GM18873 (cell line): Measurements from ENCODE around the gene CHP1.
"Not testable (repeated sequence)": the region's sequence is repeated elsewhere in the genome, so short reads cannot be mapped to it uniquely, and the experiment has no call there.

Source experiments
- ATAC-seq: cut with Tn5 transposase; IDR thresholded peaks from one replicate; pipeline ENCODE4 v1.9.1; 2021; ENCODE audit warnings: mild to moderate bottlenecking, moderate library complexity, moderate number of reproducible peaks; ENCODE audit not compliant: unreplicated experiment, low FRiP score

CHP1 gene

DNA sequence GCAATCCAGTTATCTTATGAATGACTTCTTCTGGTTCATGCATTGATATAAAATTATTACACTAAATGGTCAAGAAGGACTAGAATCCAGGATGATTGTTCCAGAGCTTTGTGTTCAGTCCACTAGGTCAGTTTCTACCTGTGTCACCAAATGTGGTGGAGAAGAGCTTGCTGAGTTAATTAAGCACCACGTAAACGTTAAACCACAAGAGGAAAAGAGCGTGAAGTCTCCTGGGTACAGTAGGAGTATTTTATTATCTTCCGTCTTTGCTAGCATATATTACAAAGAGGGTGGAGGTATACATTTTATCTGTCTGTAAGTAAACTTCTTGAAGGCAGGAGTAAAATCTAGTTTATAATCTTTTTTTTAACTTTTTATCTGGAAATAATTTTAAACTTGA, 23.5 kb downstream of the CHP1 start:
- no peak for ATAC-seq

DNA sequence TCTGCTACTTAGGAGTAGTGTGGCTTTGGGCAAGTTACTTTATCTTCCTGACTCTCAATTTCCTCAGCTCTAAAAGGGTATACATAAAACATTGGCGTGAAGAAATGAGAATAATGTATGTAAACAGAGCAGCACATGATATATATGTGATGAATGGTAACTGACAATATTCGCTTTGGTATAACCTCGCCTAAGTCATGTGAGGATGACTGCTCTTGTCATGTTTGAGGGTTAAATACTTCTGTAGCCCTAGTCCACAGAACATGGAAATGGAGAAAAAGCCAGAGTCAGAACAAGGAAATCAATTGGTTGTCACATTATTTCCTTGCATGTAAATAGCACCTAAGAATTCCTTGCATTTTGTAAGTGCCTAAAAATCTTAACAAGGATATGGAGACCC, 25.0 kb downstream of the CHP1 start:
- no peak for ATAC-seq

DNA sequence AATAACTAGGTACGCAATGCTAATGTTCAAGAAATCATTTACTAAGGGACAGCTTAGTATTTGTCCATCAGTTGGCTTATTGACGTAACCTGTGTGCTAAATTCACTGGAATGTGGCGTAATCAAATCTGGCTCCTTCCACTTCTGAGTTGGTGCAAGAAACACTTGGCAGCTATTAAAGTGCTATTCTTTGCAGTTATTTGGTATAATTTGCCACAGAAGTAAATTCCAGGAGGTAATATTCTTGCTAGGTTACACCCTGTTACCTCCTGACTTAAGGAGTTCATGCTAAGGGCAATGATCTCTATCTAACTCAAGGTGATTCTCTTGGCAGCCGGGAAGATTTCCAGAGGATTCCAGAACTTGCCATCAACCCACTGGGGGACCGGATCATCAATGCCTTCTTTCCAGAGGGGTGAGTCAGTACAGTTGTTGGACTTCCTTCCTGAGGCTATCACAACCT, 25.5 kb downstream of the CHP1 start:
- no peak for ATAC-seq

DNA sequence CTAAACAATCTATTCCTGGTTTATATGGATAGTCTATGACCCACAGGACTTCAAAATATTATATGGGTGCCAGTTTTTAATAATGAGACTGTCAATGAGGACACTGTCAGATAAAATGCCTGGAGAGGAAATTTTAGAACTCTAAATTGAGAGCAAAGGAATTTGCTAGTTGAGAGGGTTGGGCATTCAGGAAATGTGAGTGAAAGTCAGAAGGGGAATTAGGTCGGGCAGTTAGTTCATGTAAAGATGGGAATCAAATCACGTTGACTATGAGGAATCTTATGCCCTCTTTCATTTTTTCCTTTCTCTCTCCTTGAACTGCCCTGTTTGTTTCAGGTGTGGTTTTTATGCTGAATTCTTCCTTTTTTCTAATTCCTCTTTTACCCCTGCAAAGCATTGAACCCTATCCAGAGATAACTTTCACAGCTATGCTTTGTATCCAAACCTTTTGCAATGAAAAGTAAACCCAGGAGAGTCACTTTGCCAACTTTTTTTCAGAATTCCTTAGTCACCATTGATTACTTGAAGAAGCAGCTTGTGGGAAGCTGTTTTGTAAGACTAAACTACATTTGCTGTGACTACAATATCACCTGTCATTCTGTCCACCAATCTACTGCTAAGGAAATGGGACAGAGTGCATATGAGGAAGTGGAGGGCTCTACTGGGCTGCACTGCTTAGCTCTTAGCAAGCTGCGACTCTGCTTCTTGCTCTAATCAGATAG, 27.8 kb downstream of the CHP1 start:
- no peak for ATAC-seq

DNA sequence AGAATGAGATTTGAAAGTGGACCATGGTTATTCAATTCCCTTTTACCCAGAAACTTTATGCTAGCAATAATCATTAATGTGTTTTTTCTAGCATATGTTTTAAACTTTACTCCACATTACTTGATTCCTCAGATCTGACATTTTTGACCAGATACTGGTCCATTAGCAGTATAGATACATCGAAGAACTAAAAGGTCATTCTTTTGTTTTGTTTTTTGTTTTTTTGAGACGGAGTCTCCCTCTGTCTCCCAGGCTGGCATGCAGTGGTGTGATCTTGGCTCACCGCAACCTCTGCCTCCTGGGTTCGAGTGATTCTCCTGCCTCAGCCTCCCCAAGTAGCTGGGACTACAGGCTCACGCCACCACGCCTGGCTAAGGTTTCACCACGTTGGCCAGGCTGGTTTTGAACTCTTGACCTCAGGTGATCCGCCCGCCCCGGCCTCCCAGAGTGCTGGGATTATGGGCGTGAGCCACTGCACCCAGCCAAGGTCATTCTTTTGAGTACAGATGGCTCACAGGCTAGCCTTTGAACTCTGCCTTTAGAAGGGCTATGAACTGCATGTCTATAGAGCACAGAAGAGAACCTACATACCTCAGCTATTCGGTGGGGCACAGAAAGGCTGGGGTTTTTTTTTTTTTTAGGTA, 28.6 kb downstream of the CHP1 start:
- ATAC-seq = no peak

DNA sequence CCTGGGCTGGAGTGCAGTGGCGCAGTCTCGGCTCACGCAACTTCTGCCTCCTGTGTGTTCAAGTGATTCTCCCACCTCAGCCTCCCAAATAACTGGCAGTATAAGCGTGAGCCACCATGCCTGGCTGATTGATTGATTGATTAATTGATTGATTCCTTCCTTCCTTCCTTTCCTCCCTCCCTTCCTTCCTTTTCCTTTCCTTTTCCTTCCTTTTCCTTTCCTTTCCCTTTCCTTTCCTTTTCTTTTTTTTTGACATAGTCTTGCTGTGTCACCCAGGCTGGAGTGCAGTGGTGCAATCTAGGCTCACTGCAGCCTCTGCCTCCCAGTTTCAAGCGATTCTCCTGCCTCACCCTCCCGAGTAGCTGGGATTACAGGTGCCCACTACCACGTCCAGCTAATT, 29.9 kb downstream of the CHP1 start:
- not testable (repeated sequence) for ATAC-seq

DNA sequence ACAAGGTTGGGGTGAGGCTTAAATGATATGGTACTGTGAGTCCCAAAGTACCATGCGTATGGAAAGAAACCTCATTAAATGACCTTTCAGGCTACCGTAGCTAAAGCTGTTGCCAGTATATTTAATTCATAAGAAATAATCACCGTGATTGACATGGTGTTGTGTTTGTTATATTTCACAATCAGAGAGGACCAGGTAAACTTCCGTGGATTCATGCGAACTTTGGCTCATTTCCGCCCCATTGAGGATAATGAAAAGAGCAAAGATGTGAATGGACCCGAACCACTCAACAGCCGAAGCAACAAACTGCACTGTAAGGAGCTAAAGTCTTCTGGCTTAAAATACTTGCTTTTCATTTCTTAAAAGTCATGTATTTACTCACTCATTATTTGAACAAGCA, 31.5 kb downstream of the CHP1 start:
- no peak for ATAC-seq

DNA sequence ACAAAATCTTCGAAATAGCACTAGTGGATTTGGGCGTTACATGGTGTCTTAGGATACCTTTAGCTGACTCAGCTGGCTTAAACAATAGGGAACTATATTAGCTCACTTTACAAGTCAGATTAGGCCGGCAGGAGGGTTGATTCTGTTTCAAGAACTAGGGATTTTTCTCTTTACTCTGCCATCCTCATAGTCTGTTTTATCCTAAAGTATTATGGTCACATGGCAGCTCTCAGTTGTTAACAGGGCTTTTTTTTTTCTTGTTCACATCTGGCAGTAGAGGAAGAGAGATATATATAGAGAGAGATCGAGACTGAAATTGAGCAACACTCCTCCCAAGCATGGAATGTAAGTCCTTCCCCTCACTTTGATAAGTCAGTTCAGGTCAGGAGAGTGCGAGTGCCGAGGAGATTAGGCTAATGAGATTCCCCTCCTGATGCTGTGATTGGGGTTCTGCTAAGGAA, 32.9 kb downstream of the CHP1 start:
- ATAC-seq = no peak

DNA sequence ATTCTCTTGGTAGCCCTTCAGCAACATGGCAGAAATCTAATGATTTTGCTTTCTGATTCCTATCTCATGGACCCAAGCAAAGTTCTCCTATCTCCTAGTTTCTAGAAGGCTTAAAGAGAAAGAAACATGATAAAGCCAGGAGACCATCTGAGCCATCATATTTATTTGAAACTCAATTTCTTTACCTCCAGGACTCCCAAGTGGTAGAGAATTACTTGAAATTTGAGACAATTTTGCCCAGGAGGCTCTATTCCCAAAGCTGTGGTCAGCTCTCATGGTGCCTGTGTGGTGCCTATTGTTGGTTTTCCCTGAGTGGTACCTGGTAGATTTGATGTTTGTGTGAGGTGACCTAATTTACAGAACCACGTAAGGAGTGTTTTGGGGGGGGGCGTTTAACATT, 38.8 kb downstream of the CHP1 start:
- ATAC-seq = no peak

DNA sequence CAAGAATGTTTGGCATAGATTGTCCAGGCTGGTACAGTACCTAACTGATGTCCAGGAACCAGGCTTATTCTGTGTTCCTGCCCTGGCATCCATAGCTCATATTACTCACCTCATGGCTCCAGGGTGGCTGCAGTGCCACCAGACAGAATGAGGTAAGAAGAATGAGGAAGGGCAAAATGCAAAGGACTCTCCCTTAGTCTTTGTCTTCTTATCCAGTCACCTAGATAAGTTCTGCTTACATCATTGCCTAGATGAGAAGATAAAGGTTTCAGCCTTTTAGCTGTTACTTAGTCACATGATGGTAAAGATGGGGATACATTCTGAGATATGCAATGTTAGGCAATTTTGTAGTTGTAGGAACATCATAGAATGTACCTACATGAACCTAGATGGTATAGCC, 45.8 kb downstream of the CHP1 start:
- ATAC-seq = no peak

DNA sequence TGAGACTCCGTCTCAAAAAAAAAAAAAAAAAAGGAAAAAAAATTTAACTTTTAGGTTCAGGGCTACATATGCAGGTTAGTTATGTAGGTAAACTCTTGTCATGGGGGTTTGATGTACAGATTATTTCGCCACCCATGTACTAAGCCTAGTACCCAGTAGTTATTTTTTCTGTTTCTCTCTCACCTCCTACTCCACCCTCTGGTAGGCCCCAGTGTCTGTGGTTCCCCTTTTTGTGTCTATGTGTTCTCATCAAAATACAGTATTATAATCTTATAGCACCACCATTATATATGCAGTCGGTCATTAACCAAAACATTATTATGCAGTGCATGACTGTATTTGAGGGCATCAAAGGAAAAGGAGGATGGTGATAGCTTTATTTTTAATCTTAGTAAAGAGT, 47.3 kb downstream of the CHP1 start:
- no peak for ATAC-seq

DNA sequence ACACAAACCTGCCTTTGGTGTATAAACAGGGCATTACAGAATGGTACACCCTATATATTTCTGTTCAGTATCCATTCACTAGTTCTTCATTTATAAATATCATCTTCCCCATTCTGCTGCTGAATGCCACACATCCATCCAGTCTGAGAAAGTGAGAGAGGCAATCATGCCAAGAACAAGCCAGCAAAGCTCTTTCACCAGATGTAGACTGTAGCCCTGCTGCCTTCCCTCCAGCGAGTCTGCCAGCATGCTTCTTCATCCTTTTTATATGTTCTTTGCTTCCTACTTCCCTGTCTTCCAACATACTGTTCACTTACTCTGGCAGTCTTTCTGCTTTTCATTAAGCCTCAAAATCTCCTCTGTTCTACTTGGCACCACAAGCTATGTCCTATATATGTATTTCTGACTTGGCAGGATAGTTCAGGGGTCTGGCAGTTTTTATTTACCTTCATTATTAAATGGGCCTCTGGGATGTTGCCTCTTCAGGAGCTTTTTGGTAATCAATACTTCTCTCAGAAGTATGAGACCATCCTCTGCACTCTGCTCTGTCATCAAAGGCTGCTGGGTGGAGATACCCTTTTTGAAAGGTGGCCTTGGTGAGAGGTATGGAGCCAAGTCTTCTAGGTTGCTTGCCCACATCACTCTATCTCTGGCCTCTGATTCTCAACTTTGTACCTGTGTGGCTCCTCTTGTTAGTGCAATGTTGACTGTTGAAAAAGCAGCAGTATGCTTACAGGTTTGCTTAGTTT, 48.6 kb downstream of the CHP1 start:
- no peak for ATAC-seq

DNA sequence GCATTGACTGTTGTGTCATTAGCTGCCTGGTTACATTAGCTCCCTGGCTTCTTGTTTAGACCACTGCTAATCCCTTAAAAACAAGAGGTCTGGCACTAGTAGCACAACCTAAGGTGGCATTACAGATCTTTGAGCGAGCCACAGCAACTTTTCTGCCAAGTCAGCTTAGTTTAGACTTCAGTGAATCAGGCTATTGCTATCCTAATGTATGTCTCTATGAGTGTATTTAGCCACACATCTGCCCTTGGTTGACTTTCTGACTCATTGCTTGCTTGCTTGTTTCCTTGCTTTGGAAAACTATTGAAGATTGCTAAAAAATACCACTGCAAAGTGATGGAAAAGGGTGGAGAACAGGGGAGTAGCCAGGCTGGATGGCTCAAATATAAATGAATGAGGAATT, 50.2 kb downstream of the CHP1 start:
- no peak for ATAC-seq

DNA sequence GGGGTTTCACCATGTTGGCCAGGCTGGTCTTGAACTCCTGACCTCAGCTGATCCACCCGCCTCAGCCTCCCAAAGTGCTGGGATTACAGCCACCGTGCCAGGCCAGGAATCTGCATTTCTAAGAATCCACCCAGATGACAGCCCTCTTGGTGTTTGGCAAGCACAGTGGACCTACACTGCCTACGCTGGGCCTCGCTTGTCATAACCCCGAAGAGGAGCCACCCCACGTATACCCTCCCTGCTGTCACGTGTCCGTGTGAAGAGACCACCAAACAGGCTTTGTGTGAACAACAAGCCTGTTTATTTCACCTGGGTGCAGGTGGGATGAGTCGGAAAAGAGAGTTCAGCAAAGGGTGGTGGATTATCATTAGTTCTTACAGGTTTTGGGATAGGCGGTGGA, 51.4 kb downstream of the CHP1 start:
- ATAC-seq = not testable (repeated sequence)

DNA sequence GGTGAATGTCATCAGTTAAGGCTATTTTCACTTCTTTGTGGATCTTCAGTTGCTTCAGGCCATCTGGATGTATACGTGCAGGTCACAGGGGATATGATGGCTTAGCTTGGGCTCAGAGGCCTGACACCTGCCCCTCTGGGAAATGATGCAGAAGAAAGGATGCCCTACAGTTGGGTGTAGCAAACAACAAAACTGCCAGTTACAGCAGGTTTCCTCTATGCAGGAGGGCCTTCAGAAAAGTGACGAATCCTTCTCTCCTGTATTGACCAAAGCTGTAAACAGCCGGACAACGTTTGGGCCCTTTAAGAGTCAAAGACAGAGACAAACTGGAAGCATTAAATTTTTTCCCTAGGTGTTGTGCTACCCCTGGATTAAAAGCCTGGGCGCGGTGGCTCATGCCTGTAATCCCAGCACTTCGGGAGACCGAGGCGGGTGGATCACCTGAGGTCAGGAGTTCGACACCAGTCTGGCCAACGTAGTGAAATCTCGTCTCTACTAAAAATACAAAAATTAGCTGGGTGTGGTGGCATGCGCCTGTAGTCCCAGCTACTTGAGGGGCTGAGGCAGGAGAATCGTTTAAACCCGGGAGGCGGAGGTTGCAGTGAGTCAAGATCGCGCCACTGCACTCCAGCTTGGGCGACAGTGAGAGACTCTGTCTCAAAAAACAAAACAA, 52.0 kb downstream of the CHP1 start:
- ATAC-seq = not testable (repeated sequence)

DNA sequence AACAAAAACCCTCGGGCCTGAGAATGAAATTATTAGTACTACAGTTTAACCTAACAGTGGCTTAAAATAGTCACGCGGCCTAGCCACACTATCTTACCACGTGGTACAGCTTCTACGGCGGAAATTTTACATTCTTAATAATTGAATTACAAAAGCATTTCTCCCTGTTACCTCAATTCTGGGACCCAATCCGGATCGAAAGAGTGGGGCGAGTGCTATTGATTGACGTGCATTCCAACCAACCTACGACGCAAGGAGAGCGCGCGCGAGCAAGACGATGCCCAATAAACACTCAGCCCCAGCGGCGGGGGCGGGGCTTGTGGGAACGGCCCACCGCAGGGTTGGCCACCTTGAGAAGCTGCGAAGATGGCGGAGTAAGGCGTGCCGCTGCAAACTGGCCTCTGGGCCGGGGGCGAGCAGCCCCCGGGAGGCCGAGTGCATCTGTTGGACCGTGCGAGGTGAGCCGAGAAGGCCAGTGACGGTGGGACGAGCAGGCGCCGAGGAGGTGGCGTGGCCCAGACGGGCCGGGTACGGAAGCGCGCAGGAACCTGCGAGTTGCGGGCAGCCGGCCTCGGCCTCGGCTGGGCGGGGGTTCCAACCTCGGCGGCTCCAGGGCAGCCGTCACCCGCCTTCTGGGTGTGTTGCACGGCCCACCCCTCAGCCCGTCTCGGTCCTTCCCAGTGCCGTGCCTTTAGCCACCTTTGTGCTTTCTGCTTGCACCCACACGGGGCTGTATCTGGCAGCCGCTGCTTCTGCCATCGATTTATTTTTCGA, 52.8 kb downstream of the CHP1 start:
- peak; percentile 88 for ATAC-seq

DNA sequence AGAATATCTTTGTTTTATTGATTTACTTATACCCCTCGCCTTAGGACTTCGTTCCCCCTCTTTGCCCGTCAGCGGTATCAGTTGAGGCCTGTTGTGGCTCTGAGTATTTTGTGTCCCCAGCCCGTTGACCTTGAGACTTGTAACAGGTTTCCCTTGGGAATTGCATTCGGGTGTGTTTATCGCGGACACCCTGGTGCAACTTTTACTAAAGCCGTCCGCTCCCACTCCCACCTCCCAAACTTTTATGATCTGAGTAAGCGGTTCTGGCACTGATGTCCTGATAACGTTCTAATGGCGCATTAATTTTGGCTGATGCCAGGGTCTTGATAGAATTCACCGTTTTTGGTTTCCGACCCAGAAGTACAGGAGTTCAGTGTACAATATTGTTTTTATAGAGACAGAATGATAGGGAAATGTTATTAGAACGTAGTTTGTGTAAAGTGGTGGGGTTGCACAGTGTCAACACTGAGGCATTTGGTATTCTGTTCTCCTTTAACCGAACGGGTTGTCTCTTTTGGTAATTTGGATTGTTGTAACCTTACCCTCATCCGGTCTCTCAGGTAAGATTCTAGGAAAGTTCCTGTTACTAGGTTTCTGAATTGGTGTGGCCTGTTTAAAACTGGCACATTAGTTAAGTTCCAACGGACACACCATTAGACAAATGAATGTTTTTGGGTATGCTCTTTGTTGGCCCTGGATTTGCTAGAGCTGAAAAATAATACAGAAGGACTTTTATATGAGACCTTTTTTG, 53.5 kb downstream of the CHP1 start:
- no peak for ATAC-seq

DNA sequence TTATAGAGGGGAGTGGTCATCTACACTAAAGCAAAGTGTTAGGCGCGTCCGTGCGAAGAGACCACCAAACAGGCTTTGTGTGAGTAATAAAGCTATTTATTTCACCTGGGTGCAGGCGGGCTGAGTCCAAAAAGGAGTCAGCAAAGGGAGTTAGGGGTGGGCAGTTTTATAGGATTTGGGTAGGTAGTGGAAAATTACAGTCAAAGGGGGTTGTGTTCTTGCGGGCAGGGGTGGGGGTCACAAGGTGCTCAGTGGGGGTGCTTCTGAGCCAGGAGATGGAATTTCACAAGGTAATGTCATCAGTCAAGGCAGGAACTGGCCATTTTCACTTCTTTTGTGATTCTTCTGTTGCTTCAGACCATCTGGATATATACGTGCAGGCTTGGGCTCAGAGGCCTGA, 54.2 kb downstream of the CHP1 start:
- ATAC-seq = no peak

DNA sequence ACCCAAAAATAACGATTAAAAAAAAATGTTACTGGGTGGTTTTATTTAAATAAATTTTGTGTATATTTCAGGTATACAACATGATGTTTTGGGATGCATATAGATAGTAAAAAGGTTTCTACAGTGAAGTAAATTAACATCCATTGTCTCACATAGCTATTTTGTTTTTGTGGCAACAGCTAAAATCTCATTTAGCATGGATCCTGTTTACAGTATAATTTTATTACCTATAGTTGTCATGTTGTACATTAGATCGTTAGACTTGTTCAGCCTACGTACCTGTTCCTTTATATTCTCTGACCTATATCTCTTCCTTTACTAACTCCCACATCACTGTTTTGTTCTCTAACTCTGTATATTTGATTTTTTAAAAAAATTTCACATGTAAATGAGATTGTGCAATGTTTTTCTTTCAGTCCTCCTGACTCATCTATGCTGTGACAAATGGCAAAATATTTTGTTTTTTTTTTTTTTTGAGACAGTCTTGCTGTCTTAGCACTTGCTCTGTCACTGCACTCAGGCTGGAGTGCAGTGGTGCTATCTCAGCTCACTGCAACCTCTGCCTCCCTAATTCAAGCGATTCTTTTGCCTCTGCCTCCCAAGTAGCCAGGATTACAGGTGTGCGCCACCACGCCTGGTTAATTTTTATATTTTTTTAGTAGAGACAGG, 55.7 kb downstream of the CHP1 start:
- no peak for ATAC-seq
